ENCODE measurements around the gene PFAS.

Gene PFAS

DNA sequence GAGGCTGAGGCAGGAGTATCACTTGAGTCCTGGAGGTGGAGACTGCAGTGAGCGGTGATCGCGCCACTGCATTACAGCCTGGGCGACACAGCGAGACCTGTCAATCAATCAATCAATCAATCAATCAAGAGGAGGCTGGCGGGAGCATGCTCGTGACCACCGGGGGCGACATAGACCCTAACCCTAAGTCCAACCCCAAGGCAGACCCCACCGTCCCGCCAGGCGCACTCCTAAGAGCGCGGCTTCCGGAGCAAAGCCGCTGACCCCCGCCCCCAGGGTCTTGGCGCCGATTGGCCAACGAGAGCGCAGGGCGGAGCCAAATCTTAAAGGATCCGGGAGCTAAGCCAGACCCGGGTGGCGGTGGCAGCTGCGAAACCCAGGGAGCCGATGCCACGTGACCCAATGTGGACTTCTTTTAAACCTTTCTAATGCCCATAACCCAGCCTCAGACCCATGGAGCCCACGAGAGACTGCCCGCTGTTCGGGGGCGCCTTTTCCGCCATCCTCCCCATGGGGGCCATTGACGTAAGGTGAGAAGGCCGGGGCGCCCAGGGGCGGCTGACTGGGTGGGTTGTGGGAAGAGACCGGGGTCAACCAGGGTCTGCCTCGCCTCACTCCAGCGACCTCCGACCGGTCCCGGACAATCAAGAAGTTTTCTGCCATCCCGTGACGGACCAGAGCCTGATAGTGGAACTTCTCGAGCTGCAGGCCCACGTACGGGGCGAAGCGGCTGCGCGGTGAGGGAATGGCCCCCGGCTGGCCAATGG lies 39.4 kb downstream of the PFAS start, which contains the start of gene RANGRF:
RANGRF (plus strand) TSS at position 335 of the 767 bp plus-strand sequence; CDS start at position 454, 119 bp downstream.
- DNase-seq (ENCODE audit: low read depth): peak; percentile 79
- peak within 1 kb of the TSS; percentile 85 for H3K4me3 ChIP-seq (ENCODE audit: control insufficient read depth, low read depth, low read length)
- TF ChIP-seq, protein P1, sequence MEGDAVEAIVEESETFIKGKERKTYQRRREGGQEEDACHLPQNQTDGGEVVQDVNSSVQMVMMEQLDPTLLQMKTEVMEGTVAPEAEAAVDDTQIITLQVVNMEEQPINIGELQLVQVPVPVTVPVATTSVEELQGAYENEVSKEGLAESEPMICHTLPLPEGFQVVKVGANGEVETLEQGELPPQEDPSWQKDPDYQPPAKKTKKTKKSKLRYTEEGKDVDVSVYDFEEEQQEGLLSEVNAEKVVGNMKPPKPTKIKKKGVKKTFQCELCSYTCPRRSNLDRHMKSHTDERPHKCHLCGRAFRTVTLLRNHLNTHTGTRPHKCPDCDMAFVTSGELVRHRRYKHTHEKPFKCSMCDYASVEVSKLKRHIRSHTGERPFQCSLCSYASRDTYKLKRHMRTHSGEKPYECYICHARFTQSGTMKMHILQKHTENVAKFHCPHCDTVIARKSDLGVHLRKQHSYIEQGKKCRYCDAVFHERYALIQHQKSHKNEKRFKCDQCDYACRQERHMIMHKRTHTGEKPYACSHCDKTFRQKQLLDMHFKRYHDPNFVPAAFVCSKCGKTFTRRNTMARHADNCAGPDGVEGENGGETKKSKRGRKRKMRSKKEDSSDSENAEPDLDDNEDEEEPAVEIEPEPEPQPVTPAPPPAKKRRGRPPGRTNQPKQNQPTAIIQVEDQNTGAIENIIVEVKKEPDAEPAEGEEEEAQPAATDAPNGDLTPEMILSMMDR (conservative IDR thresholded peaks at IDR 0.05; ENCODE audit: control insufficient read depth, insufficient read depth, low read depth, low read length): no peak

DNA sequence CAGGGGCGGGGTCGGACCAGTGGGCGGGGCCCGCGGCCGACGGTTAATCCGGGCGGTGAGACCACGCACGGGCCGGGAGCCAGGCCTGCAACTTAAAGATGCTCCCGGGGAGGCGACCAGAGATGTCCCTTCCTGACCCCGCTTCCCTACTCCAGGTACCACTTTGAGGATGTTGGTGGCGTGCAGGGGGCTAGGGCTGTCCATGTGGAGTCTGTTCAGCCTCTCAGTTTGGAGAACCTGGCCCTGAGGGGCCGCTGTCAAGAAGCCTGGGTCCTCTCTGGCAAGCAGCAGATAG lies 40.0 kb downstream of the PFAS start:
- no peak for DNase-seq (ENCODE audit: low read depth)
- TF ChIP-seq, protein P1 (conservative IDR thresholded peaks at IDR 0.05; ENCODE audit: control insufficient read depth, insufficient read depth, low read depth, low read length): no peak
- H3K4me3 ChIP-seq (ENCODE audit: control insufficient read depth, low read depth, low read length): peak overlapping the region; percentile 85

DNA sequence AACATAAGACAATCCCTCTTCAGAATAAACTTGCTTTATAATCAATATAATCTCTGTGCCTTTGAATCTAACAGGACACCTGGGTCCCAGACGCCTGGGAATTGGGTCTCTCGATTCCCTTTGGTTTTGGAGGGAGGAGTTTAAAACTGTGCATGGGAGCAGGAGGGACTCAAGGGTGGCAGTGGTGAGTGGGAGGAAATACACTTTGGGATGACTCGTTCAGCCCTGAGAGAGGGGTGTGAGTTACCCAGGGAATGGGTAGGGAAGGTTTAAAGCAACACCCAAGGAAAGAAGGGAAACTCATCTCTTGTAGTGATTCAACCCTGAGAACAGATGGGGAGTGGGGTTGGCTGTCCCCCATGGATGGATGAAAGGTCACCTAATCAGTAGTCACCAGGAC lies 41.0 kb downstream of the PFAS start:
- TF ChIP-seq, protein P1 (conservative IDR thresholded peaks at IDR 0.05; ENCODE audit: control insufficient read depth, insufficient read depth, low read depth, low read length): no peak
- DNase-seq (ENCODE audit: low read depth): peak; percentile 36
- no peak overlapping the region for H3K4me3 ChIP-seq (ENCODE audit: control insufficient read depth, low read depth, low read length)

DNA sequence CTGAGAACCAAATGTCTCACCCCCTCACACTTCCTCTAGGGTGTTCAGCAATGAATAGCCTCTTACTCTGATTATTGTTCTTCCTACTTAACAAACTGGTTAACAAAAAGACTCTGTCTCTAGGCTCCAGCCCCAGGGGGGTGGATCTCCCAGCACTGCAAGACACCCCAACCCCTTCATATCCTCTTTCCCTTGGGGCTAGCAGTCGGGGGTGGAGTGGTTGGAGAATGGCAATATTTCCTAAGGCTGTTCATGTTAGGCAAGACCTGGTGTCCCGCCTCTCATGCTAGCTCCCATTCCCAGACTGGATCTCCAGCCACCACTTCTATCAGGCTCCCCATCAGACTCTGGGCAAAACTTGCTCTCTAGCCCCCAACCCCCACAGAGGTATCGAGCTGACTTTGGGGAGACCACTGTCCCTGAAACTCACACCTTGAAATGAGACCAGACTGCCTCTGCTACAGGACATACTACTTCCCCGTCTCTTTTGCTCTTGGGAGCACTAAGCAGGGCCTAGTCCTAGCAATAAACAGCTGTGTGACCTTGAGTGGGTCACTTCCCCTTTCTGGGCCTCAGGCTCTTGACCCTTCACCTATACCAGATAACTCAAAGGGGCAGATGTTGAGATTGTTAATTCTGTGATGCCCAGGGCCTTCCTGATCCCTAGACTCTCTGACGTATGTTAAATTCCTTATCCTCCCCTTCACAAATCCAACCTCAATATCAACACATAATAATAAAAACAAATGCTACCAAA lies 43.7 kb downstream of the PFAS start:
- TF ChIP-seq, protein P1 (conservative IDR thresholded peaks at IDR 0.05; ENCODE audit: control insufficient read depth, insufficient read depth, low read depth, low read length): no peak
- DNase-seq (ENCODE audit: low read depth): no peak
- H3K4me3 ChIP-seq (ENCODE audit: control insufficient read depth, low read depth, low read length): no peak overlapping the region

DNA sequence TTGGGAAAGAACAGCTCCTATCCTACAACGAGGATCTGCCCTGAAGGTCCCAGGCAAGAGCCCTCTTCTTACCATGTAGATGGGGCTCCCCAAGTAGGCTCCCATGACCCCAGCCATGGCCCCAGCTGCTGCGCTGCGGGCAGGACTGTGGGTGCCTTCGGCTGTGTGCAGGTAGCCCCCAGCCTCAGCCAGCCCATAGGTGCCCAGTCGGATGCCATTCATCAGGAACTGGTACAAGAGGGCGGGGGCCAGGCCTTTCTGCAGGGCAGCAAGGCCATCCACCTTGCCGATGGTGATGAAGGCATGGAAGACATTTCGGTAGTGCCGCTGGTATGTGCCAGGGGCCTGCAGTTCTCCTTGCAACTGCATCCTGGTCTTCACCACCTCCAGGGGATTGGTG lies 45.3 kb downstream of the PFAS start:
- TF ChIP-seq, protein P1 (conservative IDR thresholded peaks at IDR 0.05; ENCODE audit: control insufficient read depth, insufficient read depth, low read depth, low read length): no peak
- H3K4me3 ChIP-seq (ENCODE audit: control insufficient read depth, low read depth, low read length): no peak overlapping the region
- DNase-seq (ENCODE audit: low read depth): no peak

DNA sequence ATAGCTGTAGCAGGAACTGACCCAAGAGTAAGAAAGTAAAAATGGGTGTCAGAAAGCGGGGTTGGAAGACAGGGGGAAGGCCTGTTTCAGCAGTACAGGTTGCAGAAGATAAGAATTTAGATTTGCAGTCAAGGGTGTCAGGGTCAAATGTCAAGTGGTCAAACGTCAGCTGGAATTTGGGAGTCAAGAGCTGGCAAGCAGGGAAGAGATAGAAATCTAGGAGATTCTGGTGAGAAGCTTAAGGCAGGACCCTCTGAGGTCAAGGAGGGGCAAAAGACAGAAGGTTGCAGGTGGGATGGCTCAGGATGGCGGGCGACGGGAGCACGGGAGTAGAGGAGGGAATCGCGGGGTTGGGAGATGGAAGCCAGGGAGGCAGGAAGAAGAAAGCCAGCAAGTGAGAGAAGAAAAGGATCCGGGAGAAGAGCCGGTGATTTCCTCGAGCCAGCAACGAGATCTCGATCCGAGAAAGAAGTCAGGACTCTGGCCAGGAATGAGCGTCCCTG lies 45.8 kb downstream of the PFAS start:
- peak overlapping the region; percentile 63 for H3K4me3 ChIP-seq (ENCODE audit: control insufficient read depth, low read depth, low read length)
- TF ChIP-seq, protein P1 (conservative IDR thresholded peaks at IDR 0.05; ENCODE audit: control insufficient read depth, insufficient read depth, low read depth, low read length): no peak
- DNase-seq (ENCODE audit: low read depth): no peak
